Measurements from ENCODE around the gene NRIP2. TPM values are rescaled to one million over a fixed set of nuclear protein-coding genes. Genes with fewer than 3 reads are reported as not detected.
A peak's percentile ranks its signal among the peaks of the same experiment; 100 is the strongest.

The NRIP2 gene
- total RNA-seq, 4 donors from 2014 or later, result 0.83 to 9.7 (median 2.9) TPM

DNA sequence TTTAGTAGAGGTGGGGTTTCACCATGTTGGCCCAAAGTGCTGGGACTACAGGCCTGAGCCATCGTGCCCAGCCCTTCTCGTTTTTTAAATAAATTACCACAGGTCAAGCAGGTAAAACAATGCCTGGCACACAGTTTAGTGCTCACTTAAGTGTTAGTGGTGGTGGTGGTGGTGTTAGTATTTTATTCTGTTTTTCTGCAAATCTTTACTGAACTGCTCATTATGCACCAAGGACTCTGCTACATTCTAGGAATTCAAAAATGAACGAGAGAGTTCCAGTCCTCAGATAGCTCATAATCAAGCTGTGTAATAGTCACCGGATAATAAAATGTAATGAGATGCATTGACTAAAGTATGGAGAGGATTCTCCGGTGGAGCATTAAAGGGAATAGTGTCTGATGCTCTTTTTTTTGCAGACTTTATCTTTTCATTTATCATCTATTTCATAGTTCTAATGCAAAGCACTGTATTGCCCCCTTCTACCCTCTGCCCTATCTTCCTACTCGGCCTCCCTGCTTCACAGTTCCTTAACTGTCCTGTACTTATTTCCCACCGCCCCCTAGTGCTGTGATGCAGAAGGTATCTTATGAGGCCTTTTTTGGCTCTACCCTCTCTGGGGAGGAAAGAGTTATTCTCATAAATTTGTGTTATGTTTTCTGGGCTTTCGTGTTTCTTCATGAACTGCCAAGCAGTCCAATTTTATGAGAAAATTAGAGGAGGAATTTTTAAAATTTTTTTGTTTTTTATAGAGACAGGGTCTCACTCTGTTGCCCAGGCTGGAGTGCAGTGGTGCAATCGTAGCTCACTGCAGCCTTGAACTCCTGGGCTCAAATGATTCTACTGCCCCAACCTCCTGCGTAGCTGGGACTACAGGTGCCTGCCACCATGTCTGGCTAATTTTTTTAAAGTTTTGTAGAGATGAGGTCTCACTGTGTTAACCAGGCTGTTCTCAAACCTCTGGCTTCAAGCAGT lies 21.3 kb downstream of the NRIP2 start:
- intact Hi-C loops (cut with DNase I), result no loop called here
- TF ChIP-seq EP300 (IDR thresholded peaks at IDR 0.05), result no peak
- TF ChIP-seq, protein P1, sequence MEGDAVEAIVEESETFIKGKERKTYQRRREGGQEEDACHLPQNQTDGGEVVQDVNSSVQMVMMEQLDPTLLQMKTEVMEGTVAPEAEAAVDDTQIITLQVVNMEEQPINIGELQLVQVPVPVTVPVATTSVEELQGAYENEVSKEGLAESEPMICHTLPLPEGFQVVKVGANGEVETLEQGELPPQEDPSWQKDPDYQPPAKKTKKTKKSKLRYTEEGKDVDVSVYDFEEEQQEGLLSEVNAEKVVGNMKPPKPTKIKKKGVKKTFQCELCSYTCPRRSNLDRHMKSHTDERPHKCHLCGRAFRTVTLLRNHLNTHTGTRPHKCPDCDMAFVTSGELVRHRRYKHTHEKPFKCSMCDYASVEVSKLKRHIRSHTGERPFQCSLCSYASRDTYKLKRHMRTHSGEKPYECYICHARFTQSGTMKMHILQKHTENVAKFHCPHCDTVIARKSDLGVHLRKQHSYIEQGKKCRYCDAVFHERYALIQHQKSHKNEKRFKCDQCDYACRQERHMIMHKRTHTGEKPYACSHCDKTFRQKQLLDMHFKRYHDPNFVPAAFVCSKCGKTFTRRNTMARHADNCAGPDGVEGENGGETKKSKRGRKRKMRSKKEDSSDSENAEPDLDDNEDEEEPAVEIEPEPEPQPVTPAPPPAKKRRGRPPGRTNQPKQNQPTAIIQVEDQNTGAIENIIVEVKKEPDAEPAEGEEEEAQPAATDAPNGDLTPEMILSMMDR (IDR thresholded peaks at IDR 0.05), result peak; percentile 43 to 60 (median 59)
- DNase-seq (ENCODE audit: extremely low spot score), result no peak
- H3K27me3 ChIP-seq, result no peaks in the 10 kb centered on the region
- peaks cover 16 to 34% (median 27%) of the 10 kb centered on the region in 4 donors for H3K4me1 ChIP-seq
- peak overlapping the region; percentile 85 to 94 (median 89) for H3K27ac ChIP-seq (replicated peaks in 1 of 4)
- no peaks in the 10 kb centered on the region for H3K9me3 ChIP-seq
- H3K36me3 ChIP-seq, result peaks cover 9 to 38% (median 23%) of the 10 kb centered on the region in 4 donors
- peak overlapping the region; percentile 67 to 79 (median 70) for H3K4me3 ChIP-seq
- WGBS, result 19% methylated on average over 10 of the region's 10 CpGs

DNA sequence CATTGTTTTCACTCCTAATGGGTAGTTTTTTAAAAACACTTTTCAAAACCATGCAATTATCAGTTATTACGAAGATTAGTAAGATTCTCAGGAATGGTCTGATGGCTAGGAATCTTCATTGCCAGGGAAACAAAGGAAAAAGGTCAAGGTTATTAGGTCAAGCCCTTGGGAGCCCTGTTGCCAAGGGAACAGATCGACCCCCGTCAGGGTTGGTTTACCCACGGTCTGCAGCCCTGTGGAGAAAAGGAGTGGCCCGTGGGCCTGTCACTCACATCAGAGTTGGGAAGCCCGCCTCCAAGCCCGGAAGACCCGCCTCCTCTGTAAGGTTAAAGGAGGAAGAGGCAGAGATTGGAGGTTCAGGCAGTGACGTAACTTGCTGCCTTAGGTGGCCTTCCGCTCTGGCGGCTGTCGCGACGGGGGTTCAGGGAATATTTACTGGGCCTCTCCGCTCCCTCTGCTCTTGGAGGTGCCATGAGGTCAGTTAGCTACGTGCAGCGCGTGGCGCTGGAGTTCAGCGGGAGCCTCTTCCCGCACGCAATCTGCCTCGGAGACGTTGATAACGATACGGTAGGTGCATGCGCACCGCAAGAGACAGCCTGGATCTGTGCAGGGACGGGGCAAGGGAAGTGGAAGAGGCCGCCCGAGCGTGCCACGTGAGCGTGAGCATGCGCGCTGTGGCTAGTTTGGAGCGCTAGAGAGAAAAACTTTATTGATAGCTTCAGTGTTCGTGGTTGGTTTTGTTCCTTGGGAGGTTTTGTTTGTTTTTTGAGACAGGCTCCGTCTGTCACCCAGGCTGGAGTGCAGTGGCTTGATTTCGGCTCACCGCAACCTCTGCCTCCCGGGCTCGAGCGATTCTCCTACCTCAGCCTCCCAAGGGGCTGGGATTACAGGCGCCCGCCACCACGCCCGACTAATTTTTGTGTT lies 22.3 kb downstream of the NRIP2 start, which contains the start of gene ITFG2:
TSS of gene ITFG2 (plus strand) at position 379 of the 924 bp plus-strand sequence. CDS start at position 472, 93 bp downstream.
- DNase-seq (ENCODE audit: extremely low spot score), result peak; percentile 99
- Histone ChIP-seq H3K27me3 (no peaks in the 10 kb centered on the region), H3K4me3 (peak within 1 kb of the TSS; percentile 67 to 79 (median 70)), H3K9me3 (no peaks in the 10 kb centered on the region), H3K4me1 (peaks cover 16 to 34% (median 27%) of the 10 kb centered on the region in 4 donors), H3K36me3 (peaks cover 0 to 28% (median 13%) of the 10 kb centered on the region in 4 donors), H3K27ac (replicated peaks in 1 of 4) (peak within 1 kb of the TSS; percentile 85 to 94 (median 89))
- 1% methylated on average over 25 of the region's 48 CpGs for WGBS
- intact Hi-C loops (cut with DNase I), result no loop called here
- no peak for TF ChIP-seq EP300 (IDR thresholded peaks at IDR 0.05)
- peak; percentile 60 for TF ChIP-seq POLR2A (IDR thresholded peaks at IDR 0.05; ENCODE audit: low read depth)
- TF ChIP-seq, protein P1 (IDR thresholded peaks at IDR 0.05), result no peak
- peak; percentile 94 to 96 for TF ChIP-seq POLR2AphosphoS5 (IDR thresholded peaks at IDR 0.05)

DNA sequence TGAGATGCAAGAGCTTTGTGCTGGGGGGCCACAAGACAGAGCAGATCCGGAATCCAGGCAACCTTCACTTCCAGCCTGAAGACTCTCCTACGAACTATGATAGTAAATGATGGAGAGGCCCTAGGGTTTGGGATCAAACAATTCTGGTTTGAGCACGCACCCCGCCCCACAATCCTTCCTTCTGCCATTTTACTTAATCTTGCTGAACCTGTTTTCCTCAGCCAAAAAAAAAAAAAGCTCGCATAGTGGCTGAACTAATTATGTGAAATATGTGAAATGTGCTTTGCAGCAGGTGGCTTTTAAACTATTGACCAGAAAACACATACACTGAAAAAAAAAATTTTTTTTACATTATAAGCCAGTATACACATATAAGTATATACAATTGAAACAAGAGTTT lies 23.0 kb downstream of the NRIP2 start:
- Histone ChIP-seq H3K4me3 (peak overlapping the region; percentile 67 to 79 (median 70)), H3K9me3 (no peaks in the 10 kb centered on the region), H3K4me1 (peaks cover 16 to 34% (median 27%) of the 10 kb centered on the region in 4 donors), H3K27ac (replicated peaks in 1 of 4) (peak overlapping the region in 3 of 4 donors; percentile 89 to 94 (median 89)), H3K36me3 (peaks cover 0 to 21% (median 6%) of the 10 kb centered on the region in 4 donors), H3K27me3 (no peaks in the 10 kb centered on the region)
- WGBS, result 82% methylated on average over 5 of the region's 5 CpGs
- TF ChIP-seq, protein P1 (IDR thresholded peaks at IDR 0.05), result no peak
- no peak for TF ChIP-seq POLR2AphosphoS5 (IDR thresholded peaks at IDR 0.05)
- no peak for TF ChIP-seq EP300 (IDR thresholded peaks at IDR 0.05)
- TF ChIP-seq POLR2A (IDR thresholded peaks at IDR 0.05; ENCODE audit: low read depth), result no peak
- intact Hi-C loops (cut with DNase I), result no loop called here
- DNase-seq (ENCODE audit: extremely low spot score), result no peak

DNA sequence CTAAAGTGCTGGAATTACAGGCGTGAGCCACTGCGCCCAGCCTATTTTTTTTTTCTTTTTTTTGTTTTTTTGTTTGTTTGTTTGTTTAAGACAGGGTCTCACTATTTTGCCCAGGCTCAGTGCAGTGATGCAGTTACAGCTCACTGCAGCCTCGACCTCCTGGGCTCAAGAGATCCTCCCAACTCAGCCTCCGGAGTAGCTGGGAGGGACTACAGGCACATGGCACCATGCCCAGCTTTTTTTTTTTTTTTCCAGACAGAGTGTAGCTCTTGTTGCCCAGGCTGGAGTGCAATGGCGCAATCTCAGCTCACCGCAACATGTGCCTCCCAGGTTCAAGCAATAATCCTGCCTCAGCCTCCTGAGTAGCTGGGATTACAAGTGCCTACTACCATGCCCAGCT lies 28.1 kb downstream of the NRIP2 start:
- intact Hi-C loops (cut with DNase I), result no loop called here
- no peak for TF ChIP-seq POLR2AphosphoS5 (IDR thresholded peaks at IDR 0.05)
- no peak for TF ChIP-seq EP300 (IDR thresholded peaks at IDR 0.05)
- TF ChIP-seq, protein P1 (IDR thresholded peaks at IDR 0.05), result no peak
- TF ChIP-seq POLR2A (IDR thresholded peaks at IDR 0.05; ENCODE audit: low read depth), result no peak
- WGBS, result 88% methylated on average over 6 of the region's 6 CpGs

More for the DNA sequence above, 28.1 kb downstream of the NRIP2 start:
- H3K4me1 ChIP-seq, result peaks cover 15 to 19% (median 18%) of the 10 kb centered on the region in 4 donors
- peaks cover 22 to 47% (median 42%) of the 10 kb centered on the region in 4 donors for H3K36me3 ChIP-seq
- no peak overlapping the region for H3K4me3 ChIP-seq
- DNase-seq (ENCODE audit: extremely low spot score), result no peak
- H3K27ac ChIP-seq (replicated peaks in 1 of 4), result no peak overlapping the region
- no peaks in the 10 kb centered on the region for H3K27me3 ChIP-seq
- H3K9me3 ChIP-seq, result no peaks in the 10 kb centered on the region
